ENCODE measurements around the gene GRM2.

DNA sequence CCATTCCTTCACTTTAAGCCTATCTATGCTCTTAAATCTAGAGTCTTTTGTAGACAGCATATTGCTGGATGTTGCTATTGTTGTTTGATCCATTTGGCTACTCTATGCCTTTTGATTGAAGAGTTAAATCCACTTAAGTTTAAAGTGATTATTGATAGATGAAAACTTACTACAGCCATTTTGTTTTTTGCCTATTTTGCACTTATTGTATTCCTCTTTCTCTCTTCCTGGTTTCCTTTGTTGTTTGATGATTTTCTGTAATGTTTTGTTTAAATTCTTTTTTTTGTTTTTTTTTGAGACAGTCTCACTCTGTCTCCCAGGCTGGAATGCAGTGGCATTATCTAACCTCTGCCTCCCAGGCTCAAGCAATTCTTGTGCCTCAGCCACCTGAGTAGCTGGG lies 52.3 kb downstream of the GRM2 start:
- TF ChIP-seq CTCF (IDR thresholded peaks at IDR 0.05) (no peak), ZFX (IDR thresholded peaks at IDR 0.05; ENCODE audit: borderline replicate concordance) (no peak)

Data from 22Rv1 (cell line).